Measurements from ENCODE around the gene PKHD1.

Gene PKHD1

GRCh38 chr6:51841626-51842025 lies 245.8 kb downstream of the PKHD1 start:
- H2BK120ac ChIP-seq (ENCODE audit: insufficient read depth, low read length, poor library complexity) = no peak overlapping the region
- no peak overlapping the region for H4K91ac ChIP-seq (ENCODE audit: low read depth, low read length)
- H3K23ac ChIP-seq (ENCODE audit: low read length) = no peak overlapping the region

GRCh38 chr6:51839726-51840374 lies 247.6 kb downstream of the PKHD1 start:
- no peak overlapping the region for H3K27ac ChIP-seq (ENCODE audit: low read depth, low read length)
- H2AFZ ChIP-seq (ENCODE audit: insufficient read depth, low read length, poor library complexity) = no peak overlapping the region
- no peak for DNase-seq
- H3K4ac ChIP-seq (ENCODE audit: low read depth, low read length) = no peak overlapping the region
- no peak overlapping the region for H3K4me3 ChIP-seq (ENCODE audit: low read depth, low read length)
- H2BK12ac ChIP-seq (ENCODE audit: low read length) = no peak overlapping the region
- H3K14ac ChIP-seq (ENCODE audit: low read length) = no peak overlapping the region
- no peak overlapping the region for H2BK5ac ChIP-seq (ENCODE audit: low read depth, low read length, poor library complexity)
- H2AK5ac ChIP-seq (ENCODE audit: low read length) = no peak overlapping the region
- no peak overlapping the region for H4K91ac ChIP-seq (ENCODE audit: low read depth, low read length)
- H3K36me3 ChIP-seq (ENCODE audit: control insufficient read depth in 1 of 2, insufficient read depth in 2 of 2, low read length in 2 of 2) = no peaks in the 10 kb centered on the region
- no peaks in the 10 kb centered on the region for H3K79me1 ChIP-seq (ENCODE audit: low read length)
- no CpG with 5 or more reads among the region's 4 CpGs for WGBS (ENCODE audit: extremely low coverage, insufficient coverage, insufficient read length)
- no peaks in the 10 kb centered on the region for H3K9me3 ChIP-seq (ENCODE audit: insufficient read depth, low read depth, low read length)
- no peak overlapping the region for H2BK120ac ChIP-seq (ENCODE audit: insufficient read depth, low read length, poor library complexity)
- no peaks in the 10 kb centered on the region for H3K79me2 ChIP-seq (ENCODE audit: control insufficient read depth, insufficient read depth, low read length, poor library complexity)
- H4K8ac ChIP-seq (ENCODE audit: low read depth, low read length) = no peak overlapping the region
- no peak overlapping the region for H3K23ac ChIP-seq (ENCODE audit: low read length)
- peaks cover 0 to 5% of the 10 kb centered on the region in 2 experiments for H3K4me1 ChIP-seq (ENCODE audit: control insufficient read depth in 1 of 2, insufficient read depth in 2 of 2, low read length in 2 of 2)
- H4K12ac ChIP-seq (ENCODE audit: low read depth, low read length) = no peak overlapping the region
- no peaks in the 10 kb centered on the region for H3K27me3 ChIP-seq (ENCODE audit: insufficient read depth, low read length)
- no peak overlapping the region for H3K4me2 ChIP-seq (ENCODE audit: low read length)
- no peak overlapping the region for H3K18ac ChIP-seq (ENCODE audit: low read length)
- H3K9ac ChIP-seq (ENCODE audit: low read length) = no peak overlapping the region

More at GRCh38 chr6:51841626-51842025, 245.8 kb downstream of the PKHD1 start:
- Histone ChIP-seq H3K4ac (ENCODE audit: low read depth, low read length) (no peak overlapping the region), H3K27me3 (ENCODE audit: insufficient read depth, low read length) (no peaks in the 10 kb centered on the region), H3K18ac (ENCODE audit: low read length) (no peak overlapping the region), H4K8ac (ENCODE audit: low read depth, low read length) (no peak overlapping the region), H3K36me3 (ENCODE audit: control insufficient read depth in 1 of 2, insufficient read depth in 2 of 2, low read length in 2 of 2) (no peaks in the 10 kb centered on the region), H3K14ac (ENCODE audit: low read length) (no peak overlapping the region), H3K4me1 (ENCODE audit: control insufficient read depth in 1 of 2, insufficient read depth in 2 of 2, low read length in 2 of 2) (peaks cover 0 to 8% of the 10 kb centered on the region in 2 experiments), H2BK5ac (ENCODE audit: low read depth, low read length, poor library complexity) (no peak overlapping the region), H3K27ac (ENCODE audit: low read depth, low read length) (no peak overlapping the region), H3K79me1 (ENCODE audit: low read length) (no peaks in the 10 kb centered on the region), H2BK12ac (ENCODE audit: low read length) (no peak overlapping the region), H3K9ac (ENCODE audit: low read length) (no peak overlapping the region), H4K12ac (ENCODE audit: low read depth, low read length) (no peak overlapping the region), H3K4me2 (ENCODE audit: low read length) (no peak overlapping the region), H2AFZ (ENCODE audit: insufficient read depth, low read length, poor library complexity) (no peak overlapping the region), H2AK5ac (ENCODE audit: low read length) (no peak overlapping the region), H3K4me3 (ENCODE audit: low read depth, low read length) (no peak overlapping the region), H3K79me2 (ENCODE audit: control insufficient read depth, insufficient read depth, low read length, poor library complexity) (no peaks in the 10 kb centered on the region), H3K9me3 (ENCODE audit: insufficient read depth, low read depth, low read length) (no peaks in the 10 kb centered on the region)
- DNase-seq = no peak
- no CpG with 5 or more reads among the region's 2 CpGs for WGBS (ENCODE audit: extremely low coverage, insufficient coverage, insufficient read length)

GRCh38 chr6:51830666-51831065 lies 256.7 kb downstream of the PKHD1 start:
- Histone ChIP-seq H3K4me1 (ENCODE audit: control insufficient read depth in 1 of 2, insufficient read depth in 2 of 2, low read length in 2 of 2) (no peaks in the 10 kb centered on the region), H3K9ac (ENCODE audit: low read length) (no peak overlapping the region), H3K4me3 (ENCODE audit: low read depth, low read length) (no peak overlapping the region), H3K36me3 (ENCODE audit: control insufficient read depth in 1 of 2, insufficient read depth in 2 of 2, low read length in 2 of 2) (no peaks in the 10 kb centered on the region), H3K18ac (ENCODE audit: low read length) (no peak overlapping the region), H4K12ac (ENCODE audit: low read depth, low read length) (no peak overlapping the region), H3K79me1 (ENCODE audit: low read length) (no peaks in the 10 kb centered on the region), H4K91ac (ENCODE audit: low read depth, low read length) (no peak overlapping the region), H2BK5ac (ENCODE audit: low read depth, low read length, poor library complexity) (no peak overlapping the region), H2AFZ (ENCODE audit: insufficient read depth, low read length, poor library complexity) (no peak overlapping the region), H2BK120ac (ENCODE audit: insufficient read depth, low read length, poor library complexity) (no peak overlapping the region), H4K8ac (ENCODE audit: low read depth, low read length) (no peak overlapping the region), H3K14ac (ENCODE audit: low read length) (no peak overlapping the region), H3K9me3 (ENCODE audit: insufficient read depth, low read depth, low read length) (no peaks in the 10 kb centered on the region), H2AK5ac (ENCODE audit: low read length) (no peak overlapping the region), H2BK12ac (ENCODE audit: low read length) (no peak overlapping the region), H3K23ac (ENCODE audit: low read length) (no peak overlapping the region), H3K27ac (ENCODE audit: low read depth, low read length) (no peak overlapping the region), H3K4me2 (ENCODE audit: low read length) (no peak overlapping the region), H3K27me3 (ENCODE audit: insufficient read depth, low read length) (no peaks in the 10 kb centered on the region), H3K4ac (ENCODE audit: low read depth, low read length) (no peak overlapping the region), H3K79me2 (ENCODE audit: control insufficient read depth, insufficient read depth, low read length, poor library complexity) (no peaks in the 10 kb centered on the region)
- DNase-seq = no peak
- WGBS (ENCODE audit: extremely low coverage, insufficient coverage, insufficient read length) = no CpG with 5 or more reads among the region's 1 CpG

GRCh38 chr6:51827580-51827979 lies 259.8 kb downstream of the PKHD1 start:
- Histone ChIP-seq H4K12ac (ENCODE audit: low read depth, low read length) (no peak overlapping the region), H3K18ac (ENCODE audit: low read length) (no peak overlapping the region), H3K27ac (ENCODE audit: low read depth, low read length) (no peak overlapping the region), H2BK5ac (ENCODE audit: low read depth, low read length, poor library complexity) (no peak overlapping the region), H3K4me1 (ENCODE audit: control insufficient read depth in 1 of 2, insufficient read depth in 2 of 2, low read length in 2 of 2) (no peaks in the 10 kb centered on the region), H2BK120ac (ENCODE audit: insufficient read depth, low read length, poor library complexity) (no peak overlapping the region), H3K27me3 (ENCODE audit: insufficient read depth, low read length) (no peaks in the 10 kb centered on the region), H2AFZ (ENCODE audit: insufficient read depth, low read length, poor library complexity) (no peak overlapping the region), H4K8ac (ENCODE audit: low read depth, low read length) (no peak overlapping the region), H2AK5ac (ENCODE audit: low read length) (no peak overlapping the region), H4K91ac (ENCODE audit: low read depth, low read length) (no peak overlapping the region), H3K4me2 (ENCODE audit: low read length) (no peak overlapping the region), H3K79me1 (ENCODE audit: low read length) (no peaks in the 10 kb centered on the region), H3K14ac (ENCODE audit: low read length) (no peak overlapping the region), H3K79me2 (ENCODE audit: control insufficient read depth, insufficient read depth, low read length, poor library complexity) (no peaks in the 10 kb centered on the region), H3K4ac (ENCODE audit: low read depth, low read length) (no peak overlapping the region), H3K9ac (ENCODE audit: low read length) (no peak overlapping the region), H2BK12ac (ENCODE audit: low read length) (no peak overlapping the region), H3K23ac (ENCODE audit: low read length) (no peak overlapping the region), H3K36me3 (ENCODE audit: control insufficient read depth in 1 of 2, insufficient read depth in 2 of 2, low read length in 2 of 2) (no peaks in the 10 kb centered on the region), H3K4me3 (ENCODE audit: low read depth, low read length) (no peak overlapping the region), H3K9me3 (ENCODE audit: insufficient read depth, low read depth, low read length) (no peaks in the 10 kb centered on the region)
- no peak for DNase-seq
- no CpG with 5 or more reads among the region's 1 CpG for WGBS (ENCODE audit: extremely low coverage, insufficient coverage, insufficient read length)

Measured in trophoblast cell (in vitro differentiated cells and primary cell).